ENCODE data around the gene ZNF695. TPM values are rescaled to one million over a fixed set of nuclear protein-coding genes. Genes with fewer than 3 reads are reported as not detected.
A peak's percentile ranks its signal among the peaks of the same experiment; 100 is the strongest.

Gene ZNF695
- total RNA-seq, 1 experiment from 2014 or later, result 14.7 TPM

DNA sequence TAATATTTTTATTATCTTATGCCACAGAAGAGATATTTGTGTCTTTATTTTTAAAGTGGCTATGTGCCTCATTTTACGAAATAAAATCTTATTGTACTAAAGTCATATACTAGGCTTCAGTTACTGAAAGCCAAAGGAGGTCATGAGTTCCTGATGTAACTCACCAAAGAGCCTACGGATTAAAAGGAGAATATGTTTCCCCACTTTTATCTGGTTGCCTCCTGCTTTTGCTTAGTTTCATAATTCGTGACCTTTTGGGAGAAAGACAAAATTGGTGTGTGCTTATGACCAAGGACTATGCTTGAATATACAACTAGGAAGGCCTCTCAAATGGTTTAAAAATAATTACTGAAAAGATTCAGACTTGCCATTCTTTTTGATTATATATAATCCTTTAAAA lies 57.9 kb downstream of the ZNF695 start:
- Histone ChIP-seq H3K4me2 (ENCODE audit: low read length) (no peak overlapping the region), H3K27me3 (ENCODE audit: low read length) (no peaks in the 10 kb centered on the region), H3K27ac (ENCODE audit: low read length) (no peak overlapping the region), H4K20me1 (ENCODE audit: low read length) (no peaks in the 10 kb centered on the region), H2AFZ (ENCODE audit: low read length) (no peak overlapping the region), H3F3A (ENCODE audit: low read length, unreplicated experiment) (no peaks in the 10 kb centered on the region), H3K79me2 (ENCODE audit: low read length) (no peaks in the 10 kb centered on the region), H3K36me3 (ENCODE audit: low read depth, low read length) (no peaks in the 10 kb centered on the region; the same call in 1 of the 2 replicates), H3K4me1 (ENCODE audit: insufficient read depth, low read length) (no peaks in the 10 kb centered on the region), H3K9ac (ENCODE audit: low read length) (no peak overlapping the region), H3K9me3 (ENCODE audit: low read length) (no peaks in the 10 kb centered on the region), H3K9me2 (replicated peaks; ENCODE audit: low read length) (no peaks in the 10 kb centered on the region), H3K4me3 (ENCODE audit: low read length) (no peak overlapping the region)
- TF ChIP-seq EZH2 (IDR thresholded peaks at IDR 0.05; ENCODE audit: low read length, unreplicated experiment) (no peak), EZH2phosphoT487 (IDR thresholded peaks at IDR 0.05; ENCODE audit: borderline replicate concordance, low read length) (no peak)
- TF ChIP-seq, protein P1, sequence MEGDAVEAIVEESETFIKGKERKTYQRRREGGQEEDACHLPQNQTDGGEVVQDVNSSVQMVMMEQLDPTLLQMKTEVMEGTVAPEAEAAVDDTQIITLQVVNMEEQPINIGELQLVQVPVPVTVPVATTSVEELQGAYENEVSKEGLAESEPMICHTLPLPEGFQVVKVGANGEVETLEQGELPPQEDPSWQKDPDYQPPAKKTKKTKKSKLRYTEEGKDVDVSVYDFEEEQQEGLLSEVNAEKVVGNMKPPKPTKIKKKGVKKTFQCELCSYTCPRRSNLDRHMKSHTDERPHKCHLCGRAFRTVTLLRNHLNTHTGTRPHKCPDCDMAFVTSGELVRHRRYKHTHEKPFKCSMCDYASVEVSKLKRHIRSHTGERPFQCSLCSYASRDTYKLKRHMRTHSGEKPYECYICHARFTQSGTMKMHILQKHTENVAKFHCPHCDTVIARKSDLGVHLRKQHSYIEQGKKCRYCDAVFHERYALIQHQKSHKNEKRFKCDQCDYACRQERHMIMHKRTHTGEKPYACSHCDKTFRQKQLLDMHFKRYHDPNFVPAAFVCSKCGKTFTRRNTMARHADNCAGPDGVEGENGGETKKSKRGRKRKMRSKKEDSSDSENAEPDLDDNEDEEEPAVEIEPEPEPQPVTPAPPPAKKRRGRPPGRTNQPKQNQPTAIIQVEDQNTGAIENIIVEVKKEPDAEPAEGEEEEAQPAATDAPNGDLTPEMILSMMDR (conservative IDR thresholded peaks at IDR 0.05; ENCODE audit: low read depth, low read length), result no peak
- CTCF ChIA-PET, result no interaction called here
- DNase-seq (no peak), ATAC-seq (no peak)
- POLR2A ChIA-PET (ENCODE audit: unreplicated experiment), result no interaction called here
- intact Hi-C loops (cut with micrococcal nuclease), result no loop called here
- no TSS peak for BruUV-seq (replicated peaks)

DNA sequence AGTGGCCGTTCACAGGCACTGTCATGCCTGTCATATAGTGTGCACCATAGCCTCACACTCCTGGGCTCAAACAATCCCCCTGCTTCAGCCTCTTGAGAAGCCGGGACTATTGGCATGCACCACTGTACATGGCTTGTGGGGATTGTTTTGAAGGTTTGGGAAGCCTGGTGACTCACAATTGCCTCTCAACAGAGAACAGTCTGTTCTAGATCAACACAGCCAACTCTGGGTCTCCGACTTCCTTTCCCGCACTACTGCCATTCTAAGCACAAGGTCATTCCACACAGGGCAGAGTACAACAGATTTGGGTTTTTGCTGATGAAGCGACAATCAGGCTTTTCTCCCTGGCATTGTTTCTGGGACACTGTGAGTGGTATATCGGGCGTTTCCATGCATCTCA lies 60.6 kb downstream of the ZNF695 start:
- Histone ChIP-seq H3K9me3 (ENCODE audit: low read length) (no peaks in the 10 kb centered on the region), H3K4me2 (ENCODE audit: low read length) (no peak overlapping the region), H3K79me2 (ENCODE audit: low read length) (no peaks in the 10 kb centered on the region), H3K27ac (ENCODE audit: low read length) (no peak overlapping the region), H3F3A (ENCODE audit: low read length, unreplicated experiment) (no peaks in the 10 kb centered on the region), H3K27me3 (ENCODE audit: low read length) (no peaks in the 10 kb centered on the region), H3K4me3 (ENCODE audit: low read length) (no peak overlapping the region), H3K9me2 (replicated peaks; ENCODE audit: low read length) (no peaks in the 10 kb centered on the region), H4K20me1 (ENCODE audit: low read length) (no peaks in the 10 kb centered on the region), H3K4me1 (ENCODE audit: insufficient read depth, low read length) (no peaks in the 10 kb centered on the region), H2AFZ (ENCODE audit: low read length) (no peak overlapping the region), H3K36me3 (ENCODE audit: low read depth, low read length) (no peaks in the 10 kb centered on the region; the same call in 1 of the 2 replicates), H3K9ac (ENCODE audit: low read length) (no peak overlapping the region)
- intact Hi-C loops (cut with micrococcal nuclease), result no loop called here
- ChIA-PET CTCF (no interaction called here), POLR2A (ENCODE audit: unreplicated experiment) (no interaction called here)
- no TSS peak for BruUV-seq (replicated peaks)
- DNase-seq, result peak; percentile 20
- TF ChIP-seq EZH2phosphoT487 (IDR thresholded peaks at IDR 0.05; ENCODE audit: borderline replicate concordance, low read length) (no peak), EZH2 (IDR thresholded peaks at IDR 0.05; ENCODE audit: low read length, unreplicated experiment) (no peak)
- TF ChIP-seq, protein P1 (conservative IDR thresholded peaks at IDR 0.05; ENCODE audit: low read depth, low read length), result no peak
- no peak; the same call in 1 of the 2 replicates for ATAC-seq

DNA sequence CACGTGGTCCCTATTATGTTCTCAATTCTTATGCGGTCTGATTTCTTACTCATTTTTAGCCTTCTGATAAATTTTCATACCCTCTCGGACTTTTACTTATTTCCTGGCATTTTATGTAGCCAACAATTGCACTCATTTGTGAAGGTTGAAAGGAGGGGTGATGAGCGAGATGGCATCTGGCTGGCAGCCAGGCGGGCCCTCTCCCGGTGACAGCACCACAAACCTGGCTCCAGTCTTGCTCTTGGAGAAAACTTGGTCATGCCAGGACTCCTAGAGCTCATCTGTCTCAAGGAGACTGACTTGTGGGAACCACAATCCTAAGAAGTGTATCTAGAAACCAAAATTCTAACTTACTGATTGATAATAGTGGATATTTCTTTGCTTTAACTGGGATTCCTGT lies 61.5 kb downstream of the ZNF695 start:
- Histone ChIP-seq H3K9me2 (replicated peaks; ENCODE audit: low read length) (no peaks in the 10 kb centered on the region), H3K27me3 (ENCODE audit: low read length) (no peaks in the 10 kb centered on the region), H3K36me3 (ENCODE audit: low read depth, low read length) (no peaks in the 10 kb centered on the region; the same call in 1 of the 2 replicates), H3K9me3 (ENCODE audit: low read length) (no peaks in the 10 kb centered on the region), H3K79me2 (ENCODE audit: low read length) (no peaks in the 10 kb centered on the region), H2AFZ (ENCODE audit: low read length) (no peak overlapping the region), H4K20me1 (ENCODE audit: low read length) (no peaks in the 10 kb centered on the region), H3K9ac (ENCODE audit: low read length) (no peak overlapping the region), H3K4me3 (ENCODE audit: low read length) (no peak overlapping the region), H3K4me2 (ENCODE audit: low read length) (no peak overlapping the region), H3K27ac (ENCODE audit: low read length) (no peak overlapping the region), H3K4me1 (ENCODE audit: insufficient read depth, low read length) (no peaks in the 10 kb centered on the region), H3F3A (ENCODE audit: low read length, unreplicated experiment) (no peaks in the 10 kb centered on the region)
- ATAC-seq, result no peak
- DNase-seq, result no peak
- ChIA-PET CTCF (no interaction called here), POLR2A (ENCODE audit: unreplicated experiment) (no interaction called here)
- intact Hi-C loops (cut with micrococcal nuclease), result no loop called here
- BruUV-seq (replicated peaks), result no TSS peak
- TF ChIP-seq, protein P1 (conservative IDR thresholded peaks at IDR 0.05; ENCODE audit: low read depth, low read length), result no peak
- TF ChIP-seq EZH2 (IDR thresholded peaks at IDR 0.05; ENCODE audit: low read length, unreplicated experiment) (no peak), EZH2phosphoT487 (IDR thresholded peaks at IDR 0.05; ENCODE audit: borderline replicate concordance, low read length) (no peak)

Other genes with a start within 250 kb of the ZNF695 start
- gene AHCTF1, start 76.1 kb downstream of the ZNF695 start, total RNA-seq (2014; rRNA removed), result 38.0 and 52.3 TPM in 2 replicates
- 5.6 and 5.9 TPM in 2 replicates for gene ZNF670, start 70.8 kb upstream of the ZNF695 start, total RNA-seq (2014; rRNA removed)
- gene ZNF669, start 96.3 kb upstream of the ZNF695 start, total RNA-seq (2014; rRNA removed), result 12.3 and 14.1 TPM in 2 replicates
- gene ZNF124, start 164.0 kb upstream of the ZNF695 start, total RNA-seq (2014; rRNA removed), result 19.9 and 22.2 TPM in 2 replicates
- not detected in 2 replicates for gene VN1R5, start 248.0 kb upstream of the ZNF695 start, total RNA-seq (2014; rRNA removed)

All from PC-3 (cell line).